ENCODE measurements around the gene ZFPL1.

GRCh38 chr11:65045728-65046127, 38.3 kb upstream of the ZFPL1 start:
- TF ChIP-seq ZFX (IDR thresholded peaks at IDR 0.05) = no peak
- TF ChIP-seq CTCF (conservative IDR thresholded peaks at IDR 0.05) = no peak

Data from C4-2B (cell line).